Activated CD8-positive, alpha-beta T cell treated with anti-CD3 and anti-CD28 coated beads for 36 hours (primary cell): Measurements from ENCODE around the gene ATP8B3. TPM values are rescaled to one million over a fixed set of nuclear protein-coding genes. Genes with fewer than 3 reads are reported as not detected.

ENCODE experiments used
- ATAC-seq: fragments of 200-7000 bp; cut with Tn5 transposase; one replicate; pipeline ENCODE4 v1.10.0; 2021; ENCODE audit warnings: mild to moderate bottlenecking, moderate library complexity
- CTCF ChIA-PET: fragments of 350-600 bp; sonication (Branson Sonifier 250); formaldehyde crosslinking; loops from one replicate; lab custom pipeline; 2021; ENCODE audit warnings: antibody characterized with exemption; lab: Charles Lee
- POLR2A ChIA-PET: fragments of 350-600 bp; sonication (Branson Sonifier 250); formaldehyde crosslinking; loops from one replicate; lab custom pipeline; 2021; ENCODE audit warnings: antibody characterized with exemption; lab: Charles Lee
- DNase-seq: peaks from one replicate; pipeline ENCODE4 v3.0.0-alpha.2; 2020
- H3K27ac Mint-ChIP-seq: one replicate; pipeline ENCODE4 v1.8.0; 2021; ENCODE audit warnings: mild to moderate bottlenecking, mixed read lengths
- H3K27me3 Mint-ChIP-seq: one replicate; pipeline ENCODE4 v1.8.0; 2021; ENCODE audit warnings: mixed read lengths
- H3K36me3 Mint-ChIP-seq: one replicate; pipeline ENCODE4 v1.8.0; 2021; ENCODE audit warnings: low read depth, mixed read lengths
- H3K4me1 Mint-ChIP-seq: one replicate; pipeline ENCODE4 v1.8.0; 2021; ENCODE audit warnings: low read depth, mixed read lengths
- H3K4me3 Mint-ChIP-seq: one replicate; pipeline ENCODE4 v1.8.0; 2021; ENCODE audit warnings: mild to moderate bottlenecking, moderate library complexity, mixed read lengths
- H3K9me3 Mint-ChIP-seq: one replicate; pipeline ENCODE4 v1.8.0; 2021; ENCODE audit warnings: mixed read lengths
- intact Hi-C: fragments of 100-400 bp; cut with micrococcal nuclease; formaldehyde crosslinking; loops from one replicate; pipeline ENCODE4 v1.10.0; 2022
- total RNA-seq, 2 experiments: library from RNA; stranded (reverse); gene quantifications; one replicate each; pipeline ENCODE4 v1.2.3, GENCODE V29; 2021
- TF ChIP-seq, protein P1 (sequence below): fragments of 200-600 bp; IDR thresholded peaks from one replicate; pipeline ENCODE4 v1.8.0; 2022; ENCODE audit warnings: antibody characterized with exemption, mild to moderate bottlenecking

The ATP8B3 gene
- total RNA-seq, 2 experiments from 2014 or later = 5.8 to 8.2 TPM

DNA sequence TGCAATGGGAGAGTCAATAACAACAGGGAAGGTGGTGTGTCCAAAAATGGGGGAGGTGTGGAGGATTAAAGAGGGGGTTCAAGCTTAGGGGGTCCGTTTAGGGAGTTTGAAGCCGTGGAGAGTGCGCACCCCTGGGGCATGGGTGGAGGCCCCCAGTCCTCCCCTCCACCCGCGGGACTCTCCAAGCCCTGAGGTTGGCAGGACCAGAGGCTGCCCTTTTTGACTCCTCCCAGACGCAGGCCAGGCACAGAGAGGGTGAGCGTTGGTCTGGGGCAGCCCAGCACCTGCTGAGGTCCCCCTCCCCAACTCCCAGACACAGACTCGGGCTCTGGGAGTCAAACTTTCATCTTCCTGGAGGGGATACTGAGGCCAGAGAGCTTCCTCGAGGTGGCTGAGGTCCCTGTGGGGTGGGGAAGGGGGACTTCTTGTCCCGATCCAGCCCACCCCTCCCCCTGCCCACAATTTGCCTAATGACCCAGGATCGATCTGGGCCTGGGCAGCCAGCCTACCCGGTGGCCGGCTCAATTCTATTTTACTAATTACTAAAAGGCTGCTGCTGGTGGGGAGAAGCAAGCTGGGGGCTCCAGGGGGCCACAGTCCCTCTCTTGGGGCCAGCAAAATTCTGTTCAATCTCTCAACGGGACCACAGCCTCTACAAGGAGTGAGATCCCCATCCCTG, 61.6 kb downstream of the ATP8B3 start:
- no peak overlapping the region for H3K27ac Mint-ChIP-seq
- no peaks in the 10 kb centered on the region for H3K9me3 Mint-ChIP-seq
- no peak overlapping the region for H3K4me3 Mint-ChIP-seq
- peaks cover 52% of the 10 kb centered on the region for H3K27me3 Mint-ChIP-seq
- peaks cover 12% of the 10 kb centered on the region for H3K4me1 Mint-ChIP-seq
- ChIA-PET CTCF (interaction anchor here (0.6 to 1.2 kb wide), 2 partner anchors 76 to 205 kb away, joined by 3 to 4 read pairs; no protein-coding TSS in a partner anchor), POLR2A (no interaction called here)
- intact Hi-C loops = no loop called here
- no peak for ATAC-seq
- TF ChIP-seq, protein P1, sequence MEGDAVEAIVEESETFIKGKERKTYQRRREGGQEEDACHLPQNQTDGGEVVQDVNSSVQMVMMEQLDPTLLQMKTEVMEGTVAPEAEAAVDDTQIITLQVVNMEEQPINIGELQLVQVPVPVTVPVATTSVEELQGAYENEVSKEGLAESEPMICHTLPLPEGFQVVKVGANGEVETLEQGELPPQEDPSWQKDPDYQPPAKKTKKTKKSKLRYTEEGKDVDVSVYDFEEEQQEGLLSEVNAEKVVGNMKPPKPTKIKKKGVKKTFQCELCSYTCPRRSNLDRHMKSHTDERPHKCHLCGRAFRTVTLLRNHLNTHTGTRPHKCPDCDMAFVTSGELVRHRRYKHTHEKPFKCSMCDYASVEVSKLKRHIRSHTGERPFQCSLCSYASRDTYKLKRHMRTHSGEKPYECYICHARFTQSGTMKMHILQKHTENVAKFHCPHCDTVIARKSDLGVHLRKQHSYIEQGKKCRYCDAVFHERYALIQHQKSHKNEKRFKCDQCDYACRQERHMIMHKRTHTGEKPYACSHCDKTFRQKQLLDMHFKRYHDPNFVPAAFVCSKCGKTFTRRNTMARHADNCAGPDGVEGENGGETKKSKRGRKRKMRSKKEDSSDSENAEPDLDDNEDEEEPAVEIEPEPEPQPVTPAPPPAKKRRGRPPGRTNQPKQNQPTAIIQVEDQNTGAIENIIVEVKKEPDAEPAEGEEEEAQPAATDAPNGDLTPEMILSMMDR = no peak
- no peaks in the 10 kb centered on the region for H3K36me3 Mint-ChIP-seq
- no peak for DNase-seq

- no peak for DNase-seq
- POLR2A ChIA-PET = no interaction called here
- no peak for ATAC-seq
- Mint-ChIP-seq H3K4me1 (peaks cover 11% of the 10 kb centered on the region), H3K9me3 (no peaks in the 10 kb centered on the region), H3K27me3 (peaks cover 53% of the 10 kb centered on the region), H3K4me3 (no peak overlapping the region), H3K27ac (no peak overlapping the region), H3K36me3 (no peaks in the 10 kb centered on the region)
- CTCF ChIA-PET = interaction anchor here (0.8 to 1.2 kb wide), 2 partner anchors 76 to 204 kb away, joined by 3 read pairs; no protein-coding TSS in a partner anchor
- intact Hi-C loops = no loop called here
- TF ChIP-seq, protein P1 = no peak
Observed at GRCh38 chr19:1749373-1750342, 62.4 kb downstream of the ATP8B3 start.

DNA sequence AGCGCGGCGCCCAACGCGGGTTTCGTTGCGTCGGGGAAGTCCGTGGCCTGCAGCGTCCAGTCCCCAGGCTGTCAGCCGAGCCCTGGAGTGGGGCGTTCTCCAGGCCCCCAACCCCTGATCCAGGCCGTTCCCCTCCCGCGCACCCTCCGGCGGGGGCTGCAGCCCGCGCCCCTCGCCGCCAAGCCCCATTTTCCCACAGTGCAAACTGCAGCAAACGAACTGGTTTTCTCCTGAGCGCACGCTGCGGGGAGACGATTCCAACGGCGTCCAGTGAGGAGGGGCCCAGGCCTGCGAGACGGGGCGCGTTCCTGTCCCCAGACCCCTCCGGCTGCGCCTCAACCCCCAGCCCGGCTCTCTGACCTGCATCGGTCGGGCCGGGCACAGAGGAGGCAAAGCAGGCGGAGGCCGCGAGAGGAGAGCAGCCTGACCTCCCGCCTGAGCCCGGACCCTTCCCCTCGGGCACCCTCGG, 63.2 kb downstream of the ATP8B3 start:
- Mint-ChIP-seq H3K27me3 (peaks cover 53% of the 10 kb centered on the region), H3K36me3 (no peaks in the 10 kb centered on the region), H3K4me3 (no peak overlapping the region), H3K27ac (no peak overlapping the region), H3K9me3 (no peaks in the 10 kb centered on the region), H3K4me1 (peaks cover 11% of the 10 kb centered on the region)
- intact Hi-C loops = no loop called here
- POLR2A ChIA-PET = no interaction called here
- no peak for ATAC-seq
- CTCF ChIA-PET = interaction anchor here (0.8 kb wide), 1 partner anchor 203 kb away, joined by 3 read pairs; no protein-coding TSS in a partner anchor
- TF ChIP-seq, protein P1 = no peak
- DNase-seq = no peak

- ChIA-PET CTCF (no interaction called here), POLR2A (interaction anchor here (1.0 kb wide), 1 partner anchor 97 kb away, joined by 6 read pairs; no protein-coding TSS in a partner anchor)
- DNase-seq (no peak), ATAC-seq (no peak)
- no peaks in the 10 kb centered on the region for H3K9me3 Mint-ChIP-seq
- H3K4me1 Mint-ChIP-seq = peaks cover 11% of the 10 kb centered on the region
- no peak overlapping the region for H3K27ac Mint-ChIP-seq
- no peak overlapping the region for H3K4me3 Mint-ChIP-seq
- intact Hi-C loops = no loop called here
- TF ChIP-seq, protein P1 = no peak
- H3K36me3 Mint-ChIP-seq = no peaks in the 10 kb centered on the region
- H3K27me3 Mint-ChIP-seq = peaks cover 53% of the 10 kb centered on the region
Observed at GRCh38 chr19:1748115-1748872, 63.8 kb downstream of the ATP8B3 start.
